ENCODE data around the gene ECPAS.
"Not testable (repeated sequence)": the region's sequence is repeated elsewhere in the genome, so short reads cannot be mapped to it uniquely, and the experiment has no call there.

Gene ECPAS

DNA sequence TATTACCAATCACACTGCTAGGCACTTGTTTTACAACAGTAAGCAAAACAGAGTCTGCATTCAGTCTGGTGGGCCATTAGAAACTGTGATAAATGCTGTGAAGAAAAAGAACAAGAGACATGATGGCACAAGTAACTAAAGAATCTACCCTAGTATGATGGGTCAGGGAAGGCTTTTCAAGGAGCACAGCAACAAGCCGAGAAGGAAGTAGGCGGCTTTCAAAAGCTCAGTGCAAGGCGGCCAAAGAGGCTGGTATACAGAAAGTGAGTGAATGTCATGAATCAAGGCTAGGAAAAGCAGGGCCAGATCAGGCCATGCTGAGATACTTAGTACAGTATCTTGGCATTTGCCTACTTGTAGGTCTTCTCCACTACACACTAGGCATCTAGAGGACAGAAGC, 76.4 kb downstream of the ECPAS start:
- Histone ChIP-seq H3K4me1 (ENCODE audit: control insufficient read depth, insufficient read depth, low read length) (no peaks in the 10 kb centered on the region), H3K36me3 (ENCODE audit: control insufficient read depth, insufficient read depth, low read length, severe bottlenecking) (peaks cover 98% of the 10 kb centered on the region), H3K27me3 (replicated peaks; ENCODE audit: control insufficient read depth, insufficient read depth, low read length) (no peaks in the 10 kb centered on the region), H3K4me3 (ENCODE audit: low read length) (no peak overlapping the region), H3K9ac (ENCODE audit: low read length) (no peak overlapping the region), H3K9me3 (ENCODE audit: control insufficient read depth, low read length) (no peaks in the 10 kb centered on the region)
- no peak for DNase-seq (ENCODE audit: low read depth)

- Histone ChIP-seq H3K9ac (ENCODE audit: low read length) (no peak overlapping the region), H3K4me1 (ENCODE audit: control insufficient read depth, insufficient read depth, low read length) (no peaks in the 10 kb centered on the region), H3K36me3 (ENCODE audit: control insufficient read depth, insufficient read depth, low read length, severe bottlenecking) (peaks cover 97% of the 10 kb centered on the region), H3K4me3 (ENCODE audit: low read length) (no peak overlapping the region), H3K27me3 (replicated peaks; ENCODE audit: control insufficient read depth, insufficient read depth, low read length) (no peaks in the 10 kb centered on the region), H3K9me3 (ENCODE audit: control insufficient read depth, low read length) (peaks cover 9% of the 10 kb centered on the region)
- DNase-seq (ENCODE audit: low read depth): no peak
Measured at GRCh38 chr9:111405701-111406100, 78.5 kb downstream of the ECPAS start.

DNA sequence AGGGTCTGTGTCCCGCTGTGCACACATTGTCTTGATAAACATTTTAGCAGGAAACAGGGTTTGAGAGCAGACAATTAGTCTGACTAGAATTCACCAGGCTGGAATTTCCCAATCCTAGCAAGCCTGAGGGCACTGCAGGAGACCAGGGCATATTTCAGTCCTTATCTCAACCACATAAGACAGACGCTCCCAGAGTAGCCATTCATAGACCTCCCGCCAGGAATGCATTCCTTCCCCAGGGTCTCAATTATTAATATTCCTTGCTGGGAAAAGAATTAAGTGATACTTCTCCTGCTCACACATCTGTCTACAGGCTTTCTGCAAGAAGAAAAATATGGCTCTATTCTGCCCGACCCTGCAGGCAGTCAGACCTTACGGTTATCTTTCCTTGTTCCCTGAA, 82.7 kb downstream of the ECPAS start:
- not testable (repeated sequence) for DNase-seq (ENCODE audit: low read depth); H3K27me3 ChIP-seq (replicated peaks; ENCODE audit: control insufficient read depth, insufficient read depth, low read length); H3K9ac ChIP-seq (ENCODE audit: low read length); H3K4me3 ChIP-seq (ENCODE audit: low read length)
- Histone ChIP-seq H3K9me3 (ENCODE audit: control insufficient read depth, low read length) (peaks cover 16% of the 10 kb centered on the region), H3K4me1 (ENCODE audit: control insufficient read depth, insufficient read depth, low read length) (peaks cover 11% of the 10 kb centered on the region), H3K36me3 (ENCODE audit: control insufficient read depth, insufficient read depth, low read length, severe bottlenecking) (peaks cover 92% of the 10 kb centered on the region)

DNA sequence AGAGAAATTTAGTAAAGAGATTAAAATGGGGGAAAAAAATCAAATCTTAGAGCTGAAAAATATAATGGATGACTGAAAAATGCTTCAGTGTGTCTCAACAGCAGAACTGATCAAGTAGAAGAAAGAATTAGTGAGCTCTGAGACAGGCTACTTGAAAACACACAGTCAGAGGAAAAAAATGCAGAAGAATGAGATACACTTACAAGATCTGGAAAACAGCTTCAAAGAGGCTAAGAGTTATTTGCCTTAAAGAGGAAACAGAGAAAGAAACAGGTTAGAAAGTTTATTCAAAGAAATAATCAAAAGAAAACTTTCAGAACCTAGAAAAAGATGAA, 83.7 kb downstream of the ECPAS start:
- no peak for DNase-seq (ENCODE audit: low read depth)
- H3K4me3 ChIP-seq (ENCODE audit: low read length): peak overlapping the region; percentile 44
- no peaks in the 10 kb centered on the region for H3K27me3 ChIP-seq (replicated peaks; ENCODE audit: control insufficient read depth, insufficient read depth, low read length)
- H3K9ac ChIP-seq (ENCODE audit: low read length): no peak overlapping the region
- peaks cover 11% of the 10 kb centered on the region for H3K4me1 ChIP-seq (ENCODE audit: control insufficient read depth, insufficient read depth, low read length)
- peaks cover 16% of the 10 kb centered on the region for H3K9me3 ChIP-seq (ENCODE audit: control insufficient read depth, low read length)
- peaks cover 92% of the 10 kb centered on the region for H3K36me3 ChIP-seq (ENCODE audit: control insufficient read depth, insufficient read depth, low read length, severe bottlenecking)

DNA sequence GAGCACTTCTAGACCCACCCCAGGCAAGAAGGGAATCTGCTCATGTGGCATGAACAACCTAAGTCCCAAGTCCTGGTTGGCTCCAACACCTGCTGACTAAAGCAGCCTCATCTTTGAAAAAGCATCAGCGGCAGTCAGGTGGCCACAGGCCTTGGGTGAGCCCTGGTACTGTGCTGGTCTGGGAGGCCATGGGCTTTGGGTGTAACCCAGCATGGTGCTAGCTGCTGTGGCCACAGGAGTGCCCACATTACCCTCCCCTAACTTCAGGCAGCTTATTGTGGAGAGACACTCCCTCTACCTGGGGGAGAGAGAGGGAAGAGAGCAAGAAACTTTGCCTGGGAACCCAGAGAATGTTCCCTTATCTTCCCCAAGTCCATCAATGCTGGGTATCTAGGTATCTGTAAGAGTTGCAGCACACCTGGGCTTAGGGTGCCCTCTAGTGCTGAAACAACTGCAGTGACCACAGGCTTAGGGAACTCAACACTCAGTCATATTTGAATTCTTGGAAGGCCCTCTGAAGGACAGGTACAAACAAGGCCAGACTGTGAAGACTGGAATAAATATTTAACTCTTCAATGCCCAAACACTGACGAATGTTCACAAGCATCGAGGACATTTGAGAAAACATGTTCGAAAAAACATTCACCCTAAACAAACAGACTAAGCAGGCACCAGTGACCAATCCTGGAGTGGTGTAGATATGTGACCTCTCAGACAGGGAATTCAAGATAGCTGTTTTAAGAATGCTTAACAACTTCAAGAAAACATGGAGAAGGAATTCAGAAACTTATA, 84.2 kb downstream of the ECPAS start:
- peak; percentile 11 for DNase-seq (ENCODE audit: low read depth)
- H3K4me1 ChIP-seq (ENCODE audit: control insufficient read depth, insufficient read depth, low read length): peaks cover 11% of the 10 kb centered on the region
- H3K27me3 ChIP-seq (replicated peaks; ENCODE audit: control insufficient read depth, insufficient read depth, low read length): no peaks in the 10 kb centered on the region
- H3K4me3 ChIP-seq (ENCODE audit: low read length): peak overlapping the region; percentile 44
- H3K36me3 ChIP-seq (ENCODE audit: control insufficient read depth, insufficient read depth, low read length, severe bottlenecking): peaks cover 92% of the 10 kb centered on the region
- H3K9me3 ChIP-seq (ENCODE audit: control insufficient read depth, low read length): peaks cover 16% of the 10 kb centered on the region
- no peak overlapping the region for H3K9ac ChIP-seq (ENCODE audit: low read length)

DNA sequence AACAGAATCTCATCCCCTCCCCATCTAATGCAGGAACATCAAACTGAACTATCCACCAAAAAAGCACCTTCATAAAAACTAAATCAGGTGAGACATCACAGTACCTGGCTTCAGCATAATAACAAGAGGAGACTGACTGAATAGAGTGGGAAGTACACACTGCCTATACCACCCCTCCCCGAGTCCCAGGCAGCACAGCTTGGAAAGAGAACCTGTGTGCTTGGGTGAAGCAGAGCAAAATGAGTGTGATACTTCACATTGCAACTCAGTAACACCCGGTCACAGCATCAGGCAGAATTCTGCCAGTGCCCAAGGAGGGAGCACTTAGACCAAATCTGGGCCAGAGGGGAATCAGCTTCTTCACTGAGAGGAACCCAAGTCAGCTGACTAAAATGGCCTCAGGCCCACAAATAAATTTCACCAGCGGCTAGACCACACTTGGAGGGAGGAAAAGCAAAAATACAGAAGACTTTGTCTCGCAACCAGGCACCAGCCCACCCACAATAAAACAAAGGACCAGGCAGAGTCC, 84.9 kb downstream of the ECPAS start:
- Histone ChIP-seq H3K27me3 (replicated peaks; ENCODE audit: control insufficient read depth, insufficient read depth, low read length) (no peaks in the 10 kb centered on the region), H3K9ac (ENCODE audit: low read length) (no peak overlapping the region), H3K4me3 (ENCODE audit: low read length) (no peak overlapping the region), H3K36me3 (ENCODE audit: control insufficient read depth, insufficient read depth, low read length, severe bottlenecking) (peaks cover 92% of the 10 kb centered on the region), H3K4me1 (ENCODE audit: control insufficient read depth, insufficient read depth, low read length) (peaks cover 11% of the 10 kb centered on the region), H3K9me3 (ENCODE audit: control insufficient read depth, low read length) (peaks cover 16% of the 10 kb centered on the region)
- no peak for DNase-seq (ENCODE audit: low read depth)

DNA sequence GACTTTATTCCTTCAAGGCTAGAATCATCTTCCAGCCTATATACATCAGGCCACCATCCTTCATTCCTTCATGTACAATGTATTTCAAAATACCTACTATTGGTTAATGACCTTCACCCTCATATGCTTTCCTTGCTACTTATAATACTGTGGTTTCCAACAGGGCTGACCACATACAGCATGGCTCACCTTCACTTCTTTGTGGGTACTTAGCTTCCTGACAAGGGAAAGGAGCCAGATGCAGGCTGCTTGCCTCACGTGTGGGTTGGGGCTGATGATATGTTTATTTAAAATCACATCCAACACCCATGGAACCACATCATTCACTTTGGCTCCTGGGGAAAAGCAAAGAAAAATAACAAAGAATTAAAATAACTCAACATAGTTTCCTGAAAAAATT, 90.2 kb downstream of the ECPAS start:
- no peak overlapping the region for H3K4me3 ChIP-seq (ENCODE audit: low read length)
- H3K4me1 ChIP-seq (ENCODE audit: control insufficient read depth, insufficient read depth, low read length): peaks cover under 1% of the 10 kb centered on the region
- DNase-seq (ENCODE audit: low read depth): no peak
- H3K27me3 ChIP-seq (replicated peaks; ENCODE audit: control insufficient read depth, insufficient read depth, low read length): no peaks in the 10 kb centered on the region
- peaks cover 94% of the 10 kb centered on the region for H3K36me3 ChIP-seq (ENCODE audit: control insufficient read depth, insufficient read depth, low read length, severe bottlenecking)
- no peaks in the 10 kb centered on the region for H3K9me3 ChIP-seq (ENCODE audit: control insufficient read depth, low read length)
- no peak overlapping the region for H3K9ac ChIP-seq (ENCODE audit: low read length)

- H3K9me3 ChIP-seq (ENCODE audit: control insufficient read depth, low read length): no peaks in the 10 kb centered on the region
- H3K9ac ChIP-seq (ENCODE audit: low read length): no peak overlapping the region
- no peak for DNase-seq (ENCODE audit: low read depth)
- no peak overlapping the region for H3K4me3 ChIP-seq (ENCODE audit: low read length)
- peaks cover 99% of the 10 kb centered on the region for H3K36me3 ChIP-seq (ENCODE audit: control insufficient read depth, insufficient read depth, low read length, severe bottlenecking)
- H3K27me3 ChIP-seq (replicated peaks; ENCODE audit: control insufficient read depth, insufficient read depth, low read length): no peaks in the 10 kb centered on the region
- no peaks in the 10 kb centered on the region for H3K4me1 ChIP-seq (ENCODE audit: control insufficient read depth, insufficient read depth, low read length)
Measured at GRCh38 chr9:111389406-111389805, 94.8 kb downstream of the ECPAS start.

- peaks cover 98% of the 10 kb centered on the region for H3K36me3 ChIP-seq (ENCODE audit: control insufficient read depth, insufficient read depth, low read length, severe bottlenecking)
Measured at GRCh38 chr9:111386386-111386785, 97.8 kb downstream of the ECPAS start.

GRCh38 chr9:111381006-111381405, 103.2 kb downstream of the ECPAS start:
- Histone ChIP-seq H3K9me3 (ENCODE audit: control insufficient read depth, low read length) (no peaks in the 10 kb centered on the region), H3K27me3 (replicated peaks; ENCODE audit: control insufficient read depth, insufficient read depth, low read length) (no peaks in the 10 kb centered on the region), H3K9ac (ENCODE audit: low read length) (no peak overlapping the region), H3K4me1 (ENCODE audit: control insufficient read depth, insufficient read depth, low read length) (peaks cover 6% of the 10 kb centered on the region), H3K36me3 (ENCODE audit: control insufficient read depth, insufficient read depth, low read length, severe bottlenecking) (peaks cover 98% of the 10 kb centered on the region), H3K4me3 (ENCODE audit: low read length) (no peak overlapping the region)
- no peak for DNase-seq (ENCODE audit: low read depth)

More at GRCh38 chr9:111386386-111386785, 97.8 kb downstream of the ECPAS start:
- H3K4me1 ChIP-seq (ENCODE audit: control insufficient read depth, insufficient read depth, low read length): peaks cover 4% of the 10 kb centered on the region
- H3K4me3 ChIP-seq (ENCODE audit: low read length): no peak overlapping the region
- no peaks in the 10 kb centered on the region for H3K27me3 ChIP-seq (replicated peaks; ENCODE audit: control insufficient read depth, insufficient read depth, low read length)
- H3K9me3 ChIP-seq (ENCODE audit: control insufficient read depth, low read length): no peaks in the 10 kb centered on the region
- no peak for DNase-seq (ENCODE audit: low read depth)
- no peak overlapping the region for H3K9ac ChIP-seq (ENCODE audit: low read length)

DNA sequence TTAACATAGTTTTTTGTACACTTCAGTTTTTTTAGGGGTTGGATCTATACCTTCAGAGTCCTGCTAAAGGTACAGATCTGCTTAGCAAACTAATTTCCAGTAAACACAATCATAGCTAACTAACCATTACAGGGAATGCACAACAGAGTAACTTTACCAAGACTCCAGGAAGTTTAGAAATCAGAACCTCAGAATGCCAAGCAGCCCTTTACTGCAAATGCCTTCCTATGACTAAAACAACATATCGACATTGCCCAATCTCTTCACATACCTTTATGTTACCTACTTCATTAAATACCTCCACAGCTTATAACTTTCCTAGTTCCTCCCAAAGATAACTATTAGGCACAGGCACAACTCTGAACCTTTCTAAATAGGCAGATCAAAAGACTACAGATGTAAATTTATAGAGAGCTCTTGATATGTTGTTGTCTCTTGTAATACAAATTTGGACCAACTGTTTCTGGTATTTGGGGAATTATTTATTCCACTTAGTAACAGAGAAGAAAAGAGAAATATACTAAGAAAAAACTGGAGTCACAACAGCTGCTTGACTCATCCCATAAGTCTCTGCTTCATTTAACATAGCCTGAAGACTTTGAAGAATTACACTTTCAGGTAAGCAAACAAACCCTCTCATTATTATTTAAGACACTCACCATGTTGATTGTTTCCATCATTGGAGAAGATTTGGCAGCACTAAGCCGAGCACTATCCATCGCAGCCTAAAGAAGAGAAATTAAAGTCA, 108.2 kb downstream of the ECPAS start:
- H3K9ac ChIP-seq (ENCODE audit: low read length): no peak overlapping the region
- DNase-seq (ENCODE audit: low read depth): peak; percentile 32
- H3K4me3 ChIP-seq (ENCODE audit: low read length): no peak overlapping the region
- H3K4me1 ChIP-seq (ENCODE audit: control insufficient read depth, insufficient read depth, low read length): peaks cover 11% of the 10 kb centered on the region
- H3K9me3 ChIP-seq (ENCODE audit: control insufficient read depth, low read length): no peaks in the 10 kb centered on the region
- no peaks in the 10 kb centered on the region for H3K27me3 ChIP-seq (replicated peaks; ENCODE audit: control insufficient read depth, insufficient read depth, low read length)
- peaks cover 98% of the 10 kb centered on the region for H3K36me3 ChIP-seq (ENCODE audit: control insufficient read depth, insufficient read depth, low read length, severe bottlenecking)

All from adipocyte (in vitro differentiated cells).